ENCODE results near the gene MYO6.

MYO6 gene

GRCh38 chr6:75800708-75801505 lies 51.9 kb downstream of the MYO6 start (continued):
- no peak for TF ChIP-seq ZSCAN5A (tag by site-specific recombination; IDR thresholded peaks at IDR 0.05)
- TF ChIP-seq, protein P1, sequence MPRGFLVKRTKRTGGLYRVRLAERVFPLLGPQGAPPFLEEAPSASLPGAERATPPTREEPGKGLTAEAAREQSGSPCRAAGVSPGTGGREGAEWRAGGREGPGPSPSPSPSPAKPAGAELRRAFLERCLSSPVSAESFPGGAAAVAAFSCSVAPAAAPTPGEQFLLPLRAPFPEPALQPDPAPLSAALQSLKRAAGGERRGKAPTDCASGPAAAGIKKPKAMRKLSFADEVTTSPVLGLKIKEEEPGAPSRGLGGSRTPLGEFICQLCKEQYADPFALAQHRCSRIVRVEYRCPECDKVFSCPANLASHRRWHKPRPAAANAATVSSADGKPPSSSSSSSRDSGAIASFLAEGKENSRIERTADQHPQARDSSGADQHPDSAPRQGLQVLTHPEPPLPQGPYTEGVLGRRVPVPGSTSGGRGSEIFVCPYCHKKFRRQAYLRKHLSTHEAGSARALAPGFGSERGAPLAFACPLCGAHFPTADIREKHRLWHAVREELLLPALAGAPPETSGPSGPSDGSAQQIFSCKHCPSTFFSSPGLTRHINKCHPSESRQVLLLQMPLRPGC (tag by site-specific recombination; IDR thresholded peaks at IDR 0.05), result no peak
- no peak for TF ChIP-seq ZNF549 (tag by site-specific recombination; IDR thresholded peaks at IDR 0.05)
- no peak for TF ChIP-seq CTCF (tag by site-specific recombination; IDR thresholded peaks at IDR 0.05)
- no peak for TF ChIP-seq ZNF426 (tag by site-specific recombination; IDR thresholded peaks at IDR 0.05)

GRCh38 chr6:75802366-75802765 lies 53.3 kb downstream of the MYO6 start:
- H3K9me3 ChIP-seq (ENCODE audit: control insufficient read depth, insufficient read depth, low read depth, low read length), result no peaks in the 10 kb centered on the region
- CTCF ChIA-PET, result interaction anchor here (0.6 kb wide), 3 partner anchors 66 to 109 kb away, joined by 3 to 6 read pairs (median 3); no protein-coding TSS in a partner anchor
- POLR2A ChIA-PET, result no interaction called here
- no peak overlapping the region for H3K4me3 ChIP-seq (ENCODE audit: low read depth, low read length)
- H3K36me3 ChIP-seq (ENCODE audit: control insufficient read depth in 2 of 2, insufficient read depth in 1 of 2, low read length in 2 of 2), result no peaks in the 10 kb centered on the region
- H3K4me1 ChIP-seq (ENCODE audit: control insufficient read depth, insufficient read depth, low read length), result peaks cover 6% of the 10 kb centered on the region
- no peak overlapping the region for H3K27ac ChIP-seq (ENCODE audit: extremely low read depth, low read depth, low read length)
- no peak for TF ChIP-seq SETDB1 (IDR thresholded peaks at IDR 0.05; ENCODE audit: insufficient read length, low read length)
- TF ChIP-seq IKZF3 (tag by site-specific recombination; IDR thresholded peaks at IDR 0.05), result no peak
- TF ChIP-seq OSR2 (tag by site-specific recombination; IDR thresholded peaks at IDR 0.05), result no peak
- no peak for TF ChIP-seq ZNF426 (tag by site-specific recombination; IDR thresholded peaks at IDR 0.05)
- no peak for TF ChIP-seq YY2 (tag by site-specific recombination; IDR thresholded peaks at IDR 0.05)
- TF ChIP-seq HOXA7 (CRISPR knock-in tag; IDR thresholded peaks at IDR 0.05; ENCODE audit: borderline replicate concordance), result no peak
- no peak for TF ChIP-seq ZNF433 (tag by site-specific recombination; IDR thresholded peaks at IDR 0.05; ENCODE audit: low read depth)
- TF ChIP-seq, protein P2, sequence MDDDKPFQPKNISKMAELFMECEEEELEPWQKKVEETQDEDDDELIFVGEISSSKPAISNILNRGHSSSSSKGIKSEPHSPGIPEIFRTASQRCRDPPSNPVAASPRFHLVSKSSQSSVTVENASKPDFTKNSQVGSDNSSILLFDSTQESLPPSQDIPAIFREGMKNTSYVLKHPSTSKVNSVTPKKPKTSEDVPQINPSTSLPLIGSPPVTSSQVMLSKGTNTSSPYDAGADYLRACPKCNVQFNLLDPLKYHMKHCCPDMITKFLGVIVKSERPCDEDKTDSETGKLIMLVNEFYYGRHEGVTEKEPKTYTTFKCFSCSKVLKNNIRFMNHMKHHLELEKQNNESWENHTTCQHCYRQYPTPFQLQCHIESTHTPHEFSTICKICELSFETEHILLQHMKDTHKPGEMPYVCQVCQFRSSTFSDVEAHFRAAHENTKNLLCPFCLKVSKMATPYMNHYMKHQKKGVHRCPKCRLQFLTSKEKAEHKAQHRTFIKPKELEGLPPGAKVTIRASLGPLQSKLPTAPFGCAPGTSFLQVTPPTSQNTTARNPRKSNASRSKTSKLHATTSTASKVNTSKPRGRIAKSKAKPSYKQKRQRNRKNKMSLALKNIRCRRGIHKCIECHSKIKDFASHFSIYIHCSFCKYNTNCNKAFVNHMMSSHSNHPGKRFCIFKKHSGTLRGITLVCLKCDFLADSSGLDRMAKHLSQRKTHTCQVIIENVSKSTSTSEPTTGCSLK (tag by site-specific recombination; IDR thresholded peaks at IDR 0.05), result no peak
- TF ChIP-seq ZNF23 (tag by site-specific recombination; IDR thresholded peaks at IDR 0.05; ENCODE audit: borderline replicate concordance), result no peak
- no peak for TF ChIP-seq ZNF114 (tag by site-specific recombination; IDR thresholded peaks at IDR 0.05)
- no peak for TF ChIP-seq ZEB2 (tag by site-specific recombination; IDR thresholded peaks at IDR 0.05)
- TF ChIP-seq ZNF555 (tag by site-specific recombination; conservative IDR thresholded peaks at IDR 0.05), result no peak
- no peak for TF ChIP-seq HOXC10 (CRISPR knock-in tag; IDR thresholded peaks at IDR 0.05)
- TF ChIP-seq AEBP2 (tag by site-specific recombination; IDR thresholded peaks at IDR 0.05; ENCODE audit: borderline replicate concordance), result no peak
- TF ChIP-seq, protein P3, sequence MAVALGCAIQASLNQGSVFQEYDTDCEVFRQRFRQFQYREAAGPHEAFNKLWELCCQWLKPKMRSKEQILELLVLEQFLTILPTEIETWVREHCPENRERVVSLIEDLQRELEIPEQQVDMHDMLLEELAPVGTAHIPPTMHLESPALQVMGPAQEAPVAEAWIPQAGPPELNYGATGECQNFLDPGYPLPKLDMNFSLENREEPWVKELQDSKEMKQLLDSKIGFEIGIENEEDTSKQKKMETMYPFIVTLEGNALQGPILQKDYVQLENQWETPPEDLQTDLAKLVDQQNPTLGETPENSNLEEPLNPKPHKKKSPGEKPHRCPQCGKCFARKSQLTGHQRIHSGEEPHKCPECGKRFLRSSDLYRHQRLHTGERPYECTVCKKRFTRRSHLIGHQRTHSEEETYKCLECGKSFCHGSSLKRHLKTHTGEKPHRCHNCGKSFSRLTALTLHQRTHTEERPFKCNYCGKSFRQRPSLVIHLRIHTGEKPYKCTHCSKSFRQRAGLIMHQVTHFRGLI (tag by site-specific recombination; IDR thresholded peaks at IDR 0.05), result no peak
